ENCODE results near the gene WFDC13.

GRCh38 chr20:45752746-45753145 lies 50.9 kb downstream of the WFDC13 start:
- no peak for TF ChIP-seq POLR2AphosphoS5 (IDR thresholded peaks at IDR 0.05; ENCODE audit: borderline replicate concordance, low read depth, low read length)
- TF ChIP-seq EZH2 (IDR thresholded peaks at IDR 0.05), result no peak
- no peak for TF ChIP-seq FOXP2 (optimal IDR thresholded peaks at IDR 0.05; ENCODE audit: control extremely low read depth, extremely low read length, insufficient read depth)

Data from SK-N-MC (cell line).